GM18499 (cell line): Measurements from ENCODE around the gene MAN1B1.

Experiments used
- ATAC-seq: cut with Tn5 transposase; IDR thresholded peaks from one replicate; pipeline ENCODE4 v1.9.1; 2021; ENCODE audit warnings: moderate number of reproducible peaks; ENCODE audit not compliant: insufficient read depth, unreplicated experiment

MAN1B1 gene

DNA sequence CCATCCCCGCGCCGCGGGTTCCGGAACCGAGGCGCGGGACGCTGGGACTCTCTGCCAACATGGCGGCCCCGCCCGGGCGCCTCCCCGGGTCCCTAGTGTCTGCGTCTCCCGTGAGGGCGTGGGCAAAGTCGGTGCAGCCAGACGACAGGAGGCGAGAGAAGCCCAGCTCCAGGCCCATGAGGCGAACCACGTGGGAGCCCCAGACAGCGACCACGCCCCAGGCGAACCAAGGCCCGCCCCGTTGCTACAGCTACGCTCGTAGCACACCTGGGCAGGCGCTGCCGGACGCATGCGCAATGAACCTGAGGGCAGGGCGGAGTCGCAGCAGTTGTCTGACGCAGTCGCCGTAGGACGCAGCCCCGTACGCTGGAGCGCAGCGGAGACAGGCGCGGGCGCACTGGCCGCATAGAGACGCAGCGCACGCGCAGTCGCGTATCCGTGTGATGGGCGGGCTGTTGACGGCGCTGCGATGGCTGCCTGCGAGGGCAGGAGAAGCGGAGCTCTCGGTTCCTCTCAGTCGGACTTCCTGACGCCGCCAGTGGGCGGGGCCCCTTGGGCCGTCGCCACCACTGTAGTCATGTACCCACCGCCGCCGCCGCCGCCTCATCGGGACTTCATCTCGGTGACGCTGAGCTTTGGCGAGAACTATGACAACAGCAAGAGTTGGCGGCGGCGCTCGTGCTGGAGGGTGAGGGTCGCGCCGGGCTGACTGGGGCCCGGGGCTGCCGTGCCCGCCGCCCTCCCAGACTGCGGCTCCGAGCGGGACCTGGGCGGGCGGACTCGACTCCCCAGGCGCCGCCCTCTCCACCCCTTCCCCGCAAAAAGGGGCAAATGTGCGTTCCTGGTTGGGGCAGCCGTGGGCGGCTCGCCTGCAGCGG is at the start of gene MAN1B1:
Gene MAN1B1 (plus strand): TSS at position 455 of the 878 bp plus-strand sequence. CDS start 15 bp downstream, at position 470.
- peak; percentile 82 for ATAC-seq

DNA sequence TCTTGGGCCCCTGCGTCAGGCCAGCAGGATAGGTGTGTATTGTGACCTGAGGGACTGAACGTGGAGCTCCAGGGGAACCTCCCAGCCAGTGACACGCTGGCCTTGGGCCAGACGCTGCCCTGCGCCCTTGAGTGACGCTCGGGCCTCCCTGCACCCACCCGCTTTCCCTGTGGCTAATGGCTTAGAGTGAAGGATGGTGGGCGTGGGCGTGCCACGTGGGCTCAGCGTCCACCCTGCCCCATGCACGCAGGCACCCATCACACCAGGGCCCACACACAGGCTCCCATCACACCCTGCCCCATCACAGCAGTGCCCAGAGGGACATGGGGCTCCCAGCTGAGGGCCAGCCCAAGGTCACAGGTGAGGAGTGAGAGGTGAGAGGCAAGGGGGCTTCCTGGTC is 49.8 kb upstream of the MAN1B1 start:
- ATAC-seq, result no peak

DNA sequence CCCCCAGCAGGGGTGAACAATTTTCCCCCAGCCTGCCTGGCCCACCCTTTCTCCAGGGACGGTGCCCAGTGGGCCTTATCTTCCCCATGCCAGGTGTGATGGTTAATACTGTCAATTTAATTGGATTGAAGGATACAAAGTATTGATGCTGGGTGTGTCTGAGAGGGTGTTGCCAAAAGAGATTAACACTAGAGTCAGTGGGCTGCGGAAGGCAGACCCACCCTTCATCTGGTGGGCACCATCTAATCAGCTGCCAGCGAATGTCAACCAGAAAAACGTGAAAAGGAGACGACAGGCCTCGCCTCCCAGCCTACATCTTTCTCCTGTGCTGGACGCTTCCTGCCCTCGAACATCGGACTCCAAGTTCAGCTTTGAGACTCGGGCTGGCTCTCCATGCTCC is 49.3 kb upstream of the MAN1B1 start:
- ATAC-seq, result no peak

- ATAC-seq, result no peak
These were observed 47.9 kb upstream of the MAN1B1 start for GRCh38 chr9:137038916-137039315.

DNA sequence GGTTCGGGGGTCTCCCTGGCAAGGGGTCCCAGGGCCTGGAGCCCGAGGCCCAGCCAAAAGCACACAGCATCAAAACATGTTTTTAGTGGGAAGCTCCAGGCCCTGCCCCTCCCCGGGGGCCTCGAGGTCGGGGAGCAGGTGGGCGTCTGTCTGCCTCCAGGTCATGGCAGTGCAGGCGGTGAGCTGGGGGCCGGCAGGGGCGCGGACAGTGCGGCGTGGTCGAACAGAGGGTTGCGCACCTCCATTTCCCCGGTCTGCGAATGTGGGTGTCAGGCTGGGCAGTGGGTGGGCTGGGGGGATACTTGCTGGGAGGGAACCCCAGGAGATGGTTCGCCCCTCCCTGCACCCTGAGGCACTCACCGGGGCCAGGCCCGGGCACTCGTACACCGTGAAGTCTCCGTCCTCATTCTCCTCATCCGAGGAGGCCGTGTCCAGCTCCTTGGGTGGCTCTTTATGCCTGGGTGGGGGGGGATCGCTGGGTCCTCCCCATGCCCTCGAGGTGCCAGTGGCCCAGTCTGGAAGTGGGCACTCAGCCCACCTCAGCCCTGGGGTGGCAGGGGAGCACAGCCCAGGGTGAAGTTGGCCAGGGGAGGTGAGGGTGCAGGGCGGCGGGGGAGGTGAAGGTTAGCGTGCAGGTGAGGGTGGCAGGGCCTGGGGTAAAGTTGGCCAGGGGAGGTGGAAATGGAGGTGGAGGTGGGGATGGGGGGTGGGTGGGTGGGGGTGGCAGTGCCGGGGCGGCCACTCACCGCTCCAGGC is 47.0 kb upstream of the MAN1B1 start:
- ATAC-seq, result no peak

- ATAC-seq, result no peak
These were observed 46.2 kb upstream of the MAN1B1 start for GRCh38 chr9:137040568-137040967.

GRCh38 chr9:137041124-137041523 is 45.7 kb upstream of the MAN1B1 start:
- ATAC-seq, result no peak

DNA sequence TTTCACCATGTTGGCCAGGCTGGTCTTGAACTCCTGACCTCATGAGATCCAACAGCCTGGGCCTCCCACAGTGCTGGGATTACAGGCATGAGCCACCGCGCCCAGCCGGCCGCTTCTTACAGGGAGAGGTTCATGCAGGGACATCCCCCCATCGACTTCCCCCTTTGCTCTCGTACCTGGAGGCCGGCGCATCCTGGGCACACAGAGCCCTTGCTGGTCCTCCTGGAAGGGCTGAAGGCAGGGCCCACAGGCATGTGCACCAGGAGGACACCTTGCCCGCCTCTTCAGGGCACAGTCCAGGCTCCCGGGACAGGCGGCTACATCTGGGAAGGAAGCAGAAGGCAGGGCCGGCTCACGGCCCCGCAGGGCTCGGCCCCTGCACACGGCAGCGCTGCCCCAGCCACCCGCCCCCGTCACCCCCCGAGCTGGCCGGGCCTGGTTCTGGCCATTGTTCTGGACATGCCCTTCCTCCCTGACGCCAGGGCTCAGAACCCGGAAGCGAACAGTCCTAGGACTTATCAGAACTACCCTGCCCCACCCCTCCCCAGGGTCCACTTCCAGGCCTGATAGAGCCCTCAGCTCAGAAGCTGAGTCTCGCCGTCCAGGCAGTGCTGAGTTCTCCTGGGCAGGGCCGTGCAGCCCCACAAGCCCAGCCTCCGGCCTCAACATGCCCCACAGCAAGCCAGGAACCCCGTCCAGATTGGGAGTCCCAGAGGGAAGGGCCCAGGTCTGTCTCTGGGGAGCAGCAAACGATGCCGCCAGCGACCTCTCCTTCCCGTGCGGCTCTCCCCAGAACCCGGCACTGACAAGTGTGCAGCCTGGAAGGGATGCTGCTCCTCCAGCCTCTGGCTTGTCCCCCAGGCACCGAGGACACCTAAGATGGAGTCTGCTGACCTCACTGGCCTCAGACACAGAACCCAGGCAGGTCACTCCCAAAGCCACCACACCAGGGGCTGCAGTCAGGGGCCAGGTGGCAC is 43.7 kb upstream of the MAN1B1 start:
- no peak for ATAC-seq

DNA sequence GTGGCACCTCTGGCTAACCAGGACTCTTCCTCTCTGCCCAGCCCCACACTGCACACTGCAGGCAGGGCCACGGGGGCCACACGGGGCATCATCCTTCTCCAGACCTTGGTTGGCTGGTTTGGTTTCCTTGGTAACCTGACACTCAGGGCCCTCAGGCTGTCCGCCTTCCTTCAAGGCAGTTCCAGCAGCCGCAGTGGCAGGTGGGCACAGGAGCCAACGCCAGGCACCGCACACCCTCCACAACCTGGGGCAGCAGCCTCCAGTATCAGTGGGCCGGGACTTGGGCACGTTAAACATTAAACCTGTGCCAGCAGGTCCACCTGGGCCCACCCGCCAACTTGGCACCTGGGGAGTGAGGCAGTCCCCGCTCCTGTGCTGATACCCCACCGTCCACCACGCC is 42.7 kb upstream of the MAN1B1 start:
- ATAC-seq, result no peak

DNA sequence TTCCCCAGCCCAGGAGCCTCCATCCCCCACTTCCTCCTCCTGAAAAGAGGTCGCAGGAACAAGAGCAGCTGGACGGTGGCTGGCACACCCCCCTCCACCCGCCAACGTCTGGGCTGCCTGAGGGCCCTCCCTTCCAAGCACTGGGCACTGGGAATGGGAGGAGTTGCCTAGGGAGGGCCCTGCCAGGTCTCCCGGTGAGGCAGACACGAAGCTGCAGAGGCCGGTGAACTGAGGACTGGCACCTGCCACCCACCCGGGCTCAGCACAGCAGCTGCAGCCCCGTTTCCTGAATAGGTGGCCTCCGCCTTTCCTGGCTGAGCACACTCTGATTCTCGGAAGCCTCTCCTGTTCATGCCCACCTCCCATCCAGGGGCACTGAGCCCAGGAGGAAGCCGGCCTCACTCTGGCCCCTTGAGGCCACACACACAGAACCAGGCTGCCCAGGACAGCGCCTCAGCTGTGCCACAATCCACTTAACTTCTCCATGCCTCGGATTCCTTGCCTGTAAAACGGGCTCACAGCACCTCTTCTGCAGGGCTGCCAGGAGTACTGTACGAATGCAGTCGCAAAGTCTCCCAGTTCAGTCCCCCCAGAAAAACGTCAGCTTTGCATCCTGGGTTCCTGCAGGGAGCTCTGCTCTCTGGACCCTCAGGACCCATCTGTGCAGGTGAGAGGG is 42.1 kb upstream of the MAN1B1 start:
- no peak for ATAC-seq

- no peak for ATAC-seq
These were observed 41.3 kb upstream of the MAN1B1 start for GRCh38 chr9:137045294-137046087.

DNA sequence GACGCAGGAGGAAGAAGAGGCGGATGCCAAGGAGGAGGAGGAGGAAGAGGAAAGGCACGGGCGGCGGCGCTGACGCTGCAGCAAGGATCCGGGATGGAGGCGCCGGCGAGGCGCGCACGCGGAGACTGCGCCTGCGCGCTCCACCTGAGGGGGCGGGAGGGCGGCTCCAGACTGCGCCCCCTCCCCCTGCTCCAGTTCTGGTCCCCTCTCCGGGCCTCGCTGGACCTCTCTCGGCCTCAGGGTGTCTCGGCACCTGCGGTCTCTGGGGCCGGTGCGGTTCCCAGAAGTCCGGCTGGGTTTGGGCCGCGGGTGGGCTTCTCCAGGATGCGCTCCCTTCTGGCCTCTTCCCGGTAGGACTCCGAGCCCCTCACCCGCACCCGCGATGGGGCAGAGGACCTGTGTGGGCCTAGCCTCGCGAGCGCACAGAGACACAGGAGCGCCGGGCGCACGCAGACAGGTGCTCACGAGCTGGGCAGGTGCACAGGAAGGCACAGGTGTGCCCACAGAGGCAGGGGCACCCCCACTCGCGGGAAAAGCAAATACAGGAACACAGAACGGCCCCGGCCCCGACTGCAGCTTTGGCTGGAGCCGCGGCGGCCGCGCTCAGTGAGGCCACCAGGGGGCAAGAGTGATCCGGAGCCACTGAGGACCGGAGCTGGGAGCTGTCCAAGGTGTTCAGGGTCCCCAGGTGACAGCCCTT is 40.5 kb upstream of the MAN1B1 start, which contains the start of gene NPDC1:
Gene NPDC1 (minus strand): TSS at position 90 of the 700 bp plus-strand sequence. CDS start 188 bp downstream, outside the sequence.
- ATAC-seq, result no peak

DNA sequence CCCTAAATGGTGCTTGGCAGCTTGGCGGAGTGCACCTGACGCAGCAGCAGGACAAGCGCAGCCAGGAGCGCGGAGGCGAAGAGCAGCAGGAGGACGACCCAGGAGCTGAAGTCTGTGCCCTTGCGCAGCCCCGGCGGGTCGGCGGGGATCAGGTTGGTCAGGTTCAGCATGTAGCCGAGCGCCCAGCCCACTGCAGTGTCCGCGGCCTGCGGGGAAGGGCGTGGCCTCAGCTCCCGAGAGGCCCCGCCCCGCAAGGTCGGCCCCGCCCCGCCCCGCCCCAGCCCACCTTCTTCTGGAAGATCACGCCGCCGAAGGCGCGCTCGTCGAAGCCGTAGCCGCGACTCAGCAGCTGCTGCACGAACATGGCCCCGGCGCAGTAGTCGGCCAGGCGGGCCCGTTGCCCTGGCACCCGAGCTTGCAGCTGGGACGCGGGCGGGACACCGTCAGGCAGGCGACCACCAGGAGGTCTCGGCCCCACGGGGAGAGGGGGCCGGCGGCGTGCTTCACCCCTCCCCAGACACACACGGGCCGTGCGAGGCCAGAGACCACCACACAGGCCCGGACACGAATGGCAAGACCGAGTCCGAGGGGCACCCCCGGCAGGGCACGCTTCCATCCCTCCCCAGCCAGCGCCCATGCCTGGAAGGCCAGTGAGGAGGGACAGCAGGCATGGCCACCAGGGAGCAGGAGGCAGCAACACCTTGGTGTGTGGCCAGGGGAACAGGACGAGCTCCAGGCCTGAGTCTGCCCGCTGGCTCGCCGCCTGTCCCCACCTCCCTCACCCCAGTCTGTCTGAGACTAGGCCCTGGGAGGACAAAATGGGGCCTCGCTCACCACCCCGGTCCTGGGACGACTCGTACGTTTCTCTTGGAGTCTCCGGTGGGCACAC is 37.9 kb upstream of the MAN1B1 start:
- no peak for ATAC-seq

GRCh38 chr9:137049544-137050449 is 37.0 kb upstream of the MAN1B1 start:
- ATAC-seq, result no peak

- ATAC-seq, result no peak
These were observed 36.2 kb upstream of the MAN1B1 start for GRCh38 chr9:137050570-137050969.

DNA sequence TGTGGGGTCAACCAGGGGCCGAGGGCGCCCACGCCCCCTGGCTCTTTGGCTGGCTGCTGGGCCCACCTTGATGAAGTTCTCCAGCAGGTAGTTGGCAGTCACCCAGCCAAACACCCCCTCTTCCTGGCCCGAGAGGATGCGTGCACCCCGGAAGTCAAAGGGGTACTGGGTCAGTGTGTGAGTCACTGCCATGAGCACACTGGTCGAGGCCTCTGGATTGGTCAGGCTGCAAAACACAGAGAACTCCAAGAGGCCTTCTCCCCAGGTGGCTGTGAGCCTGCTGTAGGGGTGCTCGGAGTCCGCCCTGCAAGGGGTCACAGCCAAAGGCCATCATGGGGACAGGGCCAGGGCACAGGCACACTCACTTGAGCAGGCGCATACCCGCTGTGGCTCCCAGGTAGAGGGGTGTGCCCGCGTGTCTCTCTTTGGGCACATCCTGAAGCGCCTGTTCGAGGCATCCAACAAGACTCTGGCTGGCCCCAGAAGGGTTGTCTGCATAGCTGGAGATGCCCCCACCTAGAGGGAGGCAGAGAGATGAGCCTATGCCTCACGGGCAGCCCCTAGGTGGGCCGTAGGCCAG is 35.5 kb upstream of the MAN1B1 start:
- no peak for ATAC-seq
